Measurements from ENCODE around the gene ADCY5. TPM values are rescaled to one million over a fixed set of nuclear protein-coding genes. Genes with fewer than 3 reads are reported as not detected.

The ADCY5 gene
- total and polyA plus RNA-seq, 7 experiments from 2014 or later = 0.07 TPM; not detected in 6

- Histone ChIP-seq H3K9me3 (ENCODE audit: control insufficient read depth in 2 of 3, low read length in 3 of 3) (no peaks in the 10 kb centered on the region), H3K4me3 (ENCODE audit: low read length) (no peak overlapping the region), H3K27ac (ENCODE audit: low read depth, low read length) (no peak overlapping the region), H3K36me3 (ENCODE audit: control insufficient read depth in 2 of 3, insufficient read depth in 3 of 3, low read length in 3 of 3) (no peaks in the 10 kb centered on the region), H3K4me1 (ENCODE audit: control insufficient read depth in 2 of 2, insufficient read depth in 2 of 2, low read length in 2 of 2) (no peaks in the 10 kb centered on the region), H3K27me3 (ENCODE audit: control insufficient read depth in 2 of 2, insufficient read depth in 2 of 2, low read length in 2 of 2) (no peaks in the 10 kb centered on the region)
- POLR2A ChIA-PET = no interaction called here
- Mint-ChIP-seq H3K4me3 (no peak overlapping the region), H3K4me1 (peaks cover 0 to 8% (median 0%) of the 10 kb centered on the region in 7 donors), H3K36me3 (no peaks in the 10 kb centered on the region), H3K27me3 (peaks cover 3 to 25% (median 4%) of the 10 kb centered on the region in 5 donors), H3K9me3 (no peaks in the 10 kb centered on the region), H3K27ac (no peak overlapping the region)
- no peak for DNase-seq
- no peak for ATAC-seq
- intact Hi-C loops (cut with micrococcal nuclease) = no loop called here
- CTCF ChIA-PET = interaction anchor here (0.7 to 2.0 kb wide), 2 partner anchors 234 to 302 kb away, joined by 3 to 5 read pairs; no protein-coding TSS in a partner anchor
Measured at GRCh38 chr3:123324880-123325765, 123.8 kb downstream of the ADCY5 start.

- Histone ChIP-seq H3K27ac (ENCODE audit: low read depth, low read length) (no peak overlapping the region), H3K27me3 (ENCODE audit: control insufficient read depth in 2 of 2, insufficient read depth in 2 of 2, low read length in 2 of 2) (no peaks in the 10 kb centered on the region), H3K36me3 (ENCODE audit: control insufficient read depth in 2 of 3, insufficient read depth in 3 of 3, low read length in 3 of 3) (no peaks in the 10 kb centered on the region), H3K4me3 (ENCODE audit: low read length) (no peak overlapping the region), H3K4me1 (ENCODE audit: control insufficient read depth in 2 of 2, insufficient read depth in 2 of 2, low read length in 2 of 2) (no peaks in the 10 kb centered on the region), H3K9me3 (ENCODE audit: control insufficient read depth in 2 of 3, low read length in 3 of 3) (no peaks in the 10 kb centered on the region)
- ATAC-seq (no peak), DNase-seq (no peak)
- Mint-ChIP-seq H3K4me3 (no peak overlapping the region), H3K27me3 (peaks cover 3 to 25% (median 4%) of the 10 kb centered on the region in 5 donors), H3K36me3 (no peaks in the 10 kb centered on the region), H3K4me1 (peaks cover 0 to 6% (median 0%) of the 10 kb centered on the region in 7 donors), H3K9me3 (no peaks in the 10 kb centered on the region), H3K27ac (no peak overlapping the region)
- ChIA-PET CTCF (interaction anchor here (0.6 kb wide), 1 partner anchor 14 kb away, joined by 4 read pairs; no protein-coding TSS in a partner anchor), POLR2A (no interaction called here)
- intact Hi-C loops (cut with micrococcal nuclease) = no loop called here
Measured at GRCh38 chr3:123323781-123324180, 125.1 kb downstream of the ADCY5 start.

GRCh38 chr3:123322866-123323265 is 126.0 kb downstream of the ADCY5 start:
- Mint-ChIP-seq H3K9me3 (no peaks in the 10 kb centered on the region), H3K27ac (no peak overlapping the region), H3K27me3 (peaks cover 0 to 24% (median 4%) of the 10 kb centered on the region in 5 donors), H3K4me3 (no peak overlapping the region), H3K4me1 (peaks cover 0 to 4% (median 0%) of the 10 kb centered on the region in 7 donors), H3K36me3 (no peaks in the 10 kb centered on the region)
- no peak overlapping the region for H3K27ac ChIP-seq (ENCODE audit: low read depth, low read length)
- no peaks in the 10 kb centered on the region for H3K4me1 ChIP-seq (ENCODE audit: control insufficient read depth in 2 of 2, insufficient read depth in 2 of 2, low read length in 2 of 2)
- no peaks in the 10 kb centered on the region for H3K36me3 ChIP-seq (ENCODE audit: control insufficient read depth in 2 of 3, insufficient read depth in 3 of 3, low read length in 3 of 3)
- ATAC-seq = no peak
- ChIA-PET CTCF (no interaction called here), POLR2A (no interaction called here)
- no peaks in the 10 kb centered on the region for H3K9me3 ChIP-seq (ENCODE audit: control insufficient read depth in 2 of 3, low read length in 3 of 3)
- H3K4me3 ChIP-seq (ENCODE audit: low read length) = no peak overlapping the region
- H3K27me3 ChIP-seq (ENCODE audit: control insufficient read depth in 2 of 2, insufficient read depth in 2 of 2, low read length in 2 of 2) = no peaks in the 10 kb centered on the region
- intact Hi-C loops (cut with micrococcal nuclease) = no loop called here
- no peak for DNase-seq

GRCh38 chr3:123321806-123322205 is 127.1 kb downstream of the ADCY5 start:
- peaks cover 0 to 4% (median 0%) of the 10 kb centered on the region in 7 donors for H3K4me1 Mint-ChIP-seq
- no peaks in the 10 kb centered on the region for H3K36me3 Mint-ChIP-seq
- ChIA-PET CTCF (no interaction called here), POLR2A (no interaction called here)
- no peak overlapping the region for H3K27ac Mint-ChIP-seq
- H3K4me1 ChIP-seq (ENCODE audit: control insufficient read depth in 2 of 2, insufficient read depth in 2 of 2, low read length in 2 of 2) = no peaks in the 10 kb centered on the region
- H3K9me3 Mint-ChIP-seq = no peaks in the 10 kb centered on the region
- H3K9me3 ChIP-seq (ENCODE audit: control insufficient read depth in 2 of 3, low read length in 3 of 3) = no peaks in the 10 kb centered on the region
- peaks cover 2 to 25% (median 4%) of the 10 kb centered on the region in 5 donors for H3K27me3 Mint-ChIP-seq
- no peak overlapping the region for H3K27ac ChIP-seq (ENCODE audit: low read depth, low read length)
- ATAC-seq (no peak), DNase-seq (no peak)
- H3K36me3 ChIP-seq (ENCODE audit: control insufficient read depth in 2 of 3, insufficient read depth in 3 of 3, low read length in 3 of 3) = no peaks in the 10 kb centered on the region
- no peaks in the 10 kb centered on the region for H3K27me3 ChIP-seq (ENCODE audit: control insufficient read depth in 2 of 2, insufficient read depth in 2 of 2, low read length in 2 of 2)
- intact Hi-C loops (cut with micrococcal nuclease) = no loop called here
- no peak overlapping the region for H3K4me3 Mint-ChIP-seq
- H3K4me3 ChIP-seq (ENCODE audit: low read length) = no peak overlapping the region

GRCh38 chr3:123320221-123320620 is 128.7 kb downstream of the ADCY5 start:
- intact Hi-C loops (cut with micrococcal nuclease) = no loop called here
- CTCF ChIA-PET = no interaction called here

DNA sequence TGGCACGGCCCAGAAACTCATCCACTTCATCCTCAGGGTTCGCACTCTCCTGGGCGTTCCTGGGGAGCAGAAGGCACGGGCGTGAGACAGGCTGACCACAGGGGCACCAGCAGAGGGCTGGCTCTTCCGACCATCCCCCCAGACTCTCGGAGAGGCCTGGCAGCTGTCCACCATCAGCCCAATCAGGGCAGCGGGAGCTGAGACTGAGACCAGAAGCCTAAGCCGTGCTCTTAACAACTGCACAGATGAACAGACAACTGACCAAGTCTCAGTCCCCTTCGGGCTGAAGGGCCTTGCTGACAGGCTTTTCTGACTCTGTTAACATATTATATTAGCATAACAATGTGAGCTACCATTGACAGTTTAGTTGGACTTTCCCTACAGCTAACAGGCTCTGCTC is 129.1 kb downstream of the ADCY5 start:
- Mint-ChIP-seq H3K36me3 (no peaks in the 10 kb centered on the region), H3K27ac (no peak overlapping the region), H3K27me3 (peaks cover 3 to 33% (median 16%) of the 10 kb centered on the region in 5 donors), H3K4me3 (no peak overlapping the region), H3K9me3 (no peaks in the 10 kb centered on the region), H3K4me1 (peaks cover 0 to 4% (median 0%) of the 10 kb centered on the region in 7 donors)
- no peak overlapping the region for H3K4me3 ChIP-seq (ENCODE audit: low read length)
- H3K27me3 ChIP-seq (ENCODE audit: control insufficient read depth in 2 of 2, insufficient read depth in 2 of 2, low read length in 2 of 2) = no peaks in the 10 kb centered on the region
- H3K4me1 ChIP-seq (ENCODE audit: control insufficient read depth in 2 of 2, insufficient read depth in 2 of 2, low read length in 2 of 2) = no peaks in the 10 kb centered on the region
- no peak overlapping the region for H3K27ac ChIP-seq (ENCODE audit: low read depth, low read length)
- ChIA-PET POLR2A (no interaction called here), CTCF (no interaction called here)
- no peak for ATAC-seq
- H3K36me3 ChIP-seq (ENCODE audit: control insufficient read depth in 2 of 3, insufficient read depth in 3 of 3, low read length in 3 of 3) = no peaks in the 10 kb centered on the region
- DNase-seq = no peak
- intact Hi-C loops (cut with micrococcal nuclease) = no loop called here
- no peaks in the 10 kb centered on the region for H3K9me3 ChIP-seq (ENCODE audit: control insufficient read depth in 2 of 3, low read length in 3 of 3)

More at GRCh38 chr3:123320221-123320620, 128.7 kb downstream of the ADCY5 start:
- Histone ChIP-seq H3K9me3 (ENCODE audit: control insufficient read depth in 2 of 3, low read length in 3 of 3) (no peaks in the 10 kb centered on the region), H3K36me3 (ENCODE audit: control insufficient read depth in 2 of 3, insufficient read depth in 3 of 3, low read length in 3 of 3) (no peaks in the 10 kb centered on the region), H3K27me3 (ENCODE audit: control insufficient read depth in 2 of 2, insufficient read depth in 2 of 2, low read length in 2 of 2) (no peaks in the 10 kb centered on the region), H3K27ac (ENCODE audit: low read depth, low read length) (no peak overlapping the region), H3K4me1 (ENCODE audit: control insufficient read depth in 2 of 2, insufficient read depth in 2 of 2, low read length in 2 of 2) (no peaks in the 10 kb centered on the region), H3K4me3 (ENCODE audit: low read length) (no peak overlapping the region)
- POLR2A ChIA-PET = no interaction called here
- no peak overlapping the region for H3K27ac Mint-ChIP-seq
- no peak overlapping the region for H3K4me3 Mint-ChIP-seq
- H3K36me3 Mint-ChIP-seq = no peaks in the 10 kb centered on the region
- peaks cover 3 to 30% (median 13%) of the 10 kb centered on the region in 5 donors for H3K27me3 Mint-ChIP-seq
- no peaks in the 10 kb centered on the region for H3K9me3 Mint-ChIP-seq
- DNase-seq (no peak), ATAC-seq (no peak)
- H3K4me1 Mint-ChIP-seq = peaks cover 0 to 4% (median 0%) of the 10 kb centered on the region in 7 donors

DNA sequence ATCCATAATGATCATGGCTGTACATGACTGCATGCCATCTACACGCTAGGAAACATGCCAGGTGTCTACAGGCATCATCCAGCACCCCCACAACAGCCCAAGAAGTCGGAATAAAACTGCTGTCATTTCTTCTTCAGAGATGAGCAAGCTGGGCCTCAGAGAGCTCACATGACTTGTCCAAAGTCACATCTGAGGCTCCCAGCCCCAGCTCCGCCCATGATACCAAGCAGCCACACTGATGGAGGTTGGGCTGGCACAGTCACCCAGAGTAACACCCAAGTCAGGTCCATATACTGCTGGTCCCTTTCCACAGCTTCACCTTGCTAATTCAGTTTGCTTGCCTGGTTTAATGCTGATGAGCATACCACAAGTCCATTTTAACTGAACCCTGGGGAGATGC is 130.5 kb downstream of the ADCY5 start:
- Mint-ChIP-seq H3K27ac (no peak overlapping the region), H3K4me3 (no peak overlapping the region), H3K4me1 (peaks cover 0 to 5% (median 0%) of the 10 kb centered on the region in 7 donors), H3K9me3 (no peaks in the 10 kb centered on the region), H3K36me3 (no peaks in the 10 kb centered on the region), H3K27me3 (peaks cover 3 to 28% (median 21%) of the 10 kb centered on the region in 5 donors)
- intact Hi-C loops (cut with micrococcal nuclease) = no loop called here
- DNase-seq (no peak), ATAC-seq (no peak)
- no peaks in the 10 kb centered on the region for H3K27me3 ChIP-seq (ENCODE audit: control insufficient read depth in 2 of 2, insufficient read depth in 2 of 2, low read length in 2 of 2)
- no peak overlapping the region for H3K27ac ChIP-seq (ENCODE audit: low read depth, low read length)
- ChIA-PET POLR2A (no interaction called here), CTCF (no interaction called here)
- no peaks in the 10 kb centered on the region for H3K36me3 ChIP-seq (ENCODE audit: control insufficient read depth in 2 of 3, insufficient read depth in 3 of 3, low read length in 3 of 3)
- H3K9me3 ChIP-seq (ENCODE audit: control insufficient read depth in 2 of 3, low read length in 3 of 3) = no peaks in the 10 kb centered on the region
- no peak overlapping the region for H3K4me3 ChIP-seq (ENCODE audit: low read length)
- no peaks in the 10 kb centered on the region for H3K4me1 ChIP-seq (ENCODE audit: control insufficient read depth in 2 of 2, insufficient read depth in 2 of 2, low read length in 2 of 2)

All from naive thymus-derived CD4-positive, alpha-beta T cell (primary cell).